NCI-H128 (cell line): ENCODE measurements around the gene JAK1.

Source experiments
- DNase-seq: peaks from one replicate; lab custom pipeline; 2025; ENCODE audit not compliant: unreplicated experiment; lab: John Stamatoyannopoulos, UW

Gene JAK1

DNA sequence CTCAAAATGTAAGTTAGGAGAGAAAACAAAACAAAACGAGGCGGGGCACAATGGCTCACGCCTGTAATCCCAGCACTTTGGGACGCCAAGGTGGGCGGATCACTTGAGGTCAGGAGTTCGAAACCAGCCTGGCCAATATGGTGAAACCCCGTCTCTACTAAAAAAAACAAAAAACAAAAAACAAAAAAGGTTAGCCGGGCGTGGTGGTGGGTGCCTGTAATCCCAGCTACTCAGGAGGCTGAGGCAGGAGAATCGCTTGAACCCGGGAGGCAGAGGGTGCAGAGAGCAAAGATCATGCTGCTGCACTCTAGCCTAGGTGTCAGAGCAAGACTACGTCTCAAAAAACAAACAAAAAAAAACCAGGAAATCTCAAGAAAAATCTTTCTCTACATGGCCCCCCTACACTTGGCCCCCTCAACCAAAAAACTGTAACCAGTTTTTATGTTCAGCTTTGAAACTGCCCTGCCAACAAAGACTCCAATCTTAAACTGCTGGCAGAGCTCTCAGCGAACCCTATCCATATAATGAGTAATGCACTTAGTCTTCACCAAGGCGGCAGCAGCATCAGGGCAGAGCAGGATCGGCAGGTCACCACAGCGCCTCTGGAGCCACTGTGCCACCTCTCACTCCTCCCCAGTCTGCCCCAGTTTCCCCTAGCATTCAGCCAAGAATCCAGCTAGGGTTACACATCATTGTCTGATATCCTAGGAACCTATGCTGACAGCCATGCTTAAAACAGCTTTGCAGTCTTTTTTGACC lies 71.7 kb downstream of the JAK1 start:
- DNase-seq, result no peak

DNA sequence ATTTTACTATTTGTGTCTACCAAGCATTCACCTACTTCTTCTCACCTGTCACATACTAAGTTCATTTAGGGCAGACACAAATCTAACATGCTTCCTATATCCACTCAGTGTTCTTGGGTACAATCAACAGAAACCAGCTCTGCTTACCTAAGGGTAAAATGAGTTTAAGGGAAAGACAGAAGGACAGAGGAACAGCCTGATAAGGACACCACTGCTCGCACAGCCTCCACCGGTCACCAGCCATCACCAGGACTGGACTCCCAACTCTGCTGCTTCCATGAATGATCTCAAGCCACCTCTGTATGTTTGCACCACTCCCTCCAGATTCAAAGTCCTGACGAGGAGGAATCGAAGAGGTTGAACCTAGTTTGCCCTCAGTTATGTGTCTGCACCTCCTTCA lies 72.4 kb downstream of the JAK1 start:
- no peak for DNase-seq

DNA sequence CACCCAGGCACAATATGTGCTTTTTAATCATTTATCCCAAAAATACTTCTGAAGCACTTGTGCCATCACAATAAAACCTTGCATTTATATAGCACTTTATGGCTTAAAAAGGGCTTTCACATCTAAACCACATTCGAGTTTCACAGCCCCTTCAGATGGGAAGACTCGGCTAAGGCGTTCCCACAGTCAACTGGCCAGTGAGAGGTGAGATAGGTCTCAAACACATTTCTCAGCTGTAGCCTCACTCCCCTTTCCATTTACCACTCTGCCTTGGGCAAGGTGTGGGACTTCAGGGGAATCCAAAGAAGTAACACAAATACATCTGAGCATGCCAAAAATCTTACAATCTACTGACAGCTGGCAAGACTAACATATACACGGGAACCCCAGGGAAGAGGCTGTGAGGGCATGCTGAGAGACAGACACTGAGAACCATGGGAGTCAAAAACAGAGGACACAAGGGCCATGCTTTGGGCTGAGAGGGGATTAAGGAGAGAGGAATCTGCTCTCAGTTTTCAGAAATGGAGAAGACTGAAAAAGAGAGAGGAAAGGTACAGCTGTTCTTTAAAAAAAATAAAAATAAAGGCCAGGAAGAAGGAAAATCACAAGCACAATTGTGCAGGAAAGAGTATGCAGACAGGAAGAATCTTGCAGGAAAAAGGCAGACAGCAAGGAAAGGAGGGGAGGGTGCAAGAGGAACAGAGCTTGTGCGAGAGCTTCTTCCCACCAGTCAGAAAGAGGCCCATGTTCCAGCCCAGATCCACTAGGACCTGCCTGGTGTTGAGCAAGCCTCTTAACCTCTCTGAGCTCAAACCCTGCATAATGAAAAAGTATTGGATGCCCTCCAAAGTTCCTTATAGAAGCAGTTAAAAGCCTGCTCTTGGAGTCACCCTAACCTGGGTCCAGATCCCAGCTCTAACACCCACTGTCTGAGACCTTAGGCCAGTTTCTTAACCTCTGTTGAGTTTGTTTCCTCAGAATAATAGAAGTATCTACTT lies 73.5 kb downstream of the JAK1 start:
- no peak for DNase-seq

DNA sequence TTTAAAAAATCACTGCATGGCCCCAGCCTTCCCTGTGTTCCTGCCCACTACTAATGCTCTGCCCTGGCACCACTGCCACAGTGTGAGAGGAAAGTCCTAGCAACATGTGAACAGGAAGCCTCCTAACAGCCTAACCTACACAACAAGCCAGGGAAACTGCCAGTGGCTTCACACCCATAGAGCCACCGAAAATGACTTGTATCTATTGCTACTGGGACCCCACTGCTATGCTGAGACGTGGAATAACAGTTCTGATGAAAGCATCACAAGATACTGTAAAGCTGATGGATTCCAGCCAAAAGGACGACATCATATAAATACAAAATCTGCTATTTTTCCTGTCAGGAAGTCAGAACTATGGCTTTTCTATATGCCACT lies 74.9 kb downstream of the JAK1 start:
- no peak for DNase-seq

DNA sequence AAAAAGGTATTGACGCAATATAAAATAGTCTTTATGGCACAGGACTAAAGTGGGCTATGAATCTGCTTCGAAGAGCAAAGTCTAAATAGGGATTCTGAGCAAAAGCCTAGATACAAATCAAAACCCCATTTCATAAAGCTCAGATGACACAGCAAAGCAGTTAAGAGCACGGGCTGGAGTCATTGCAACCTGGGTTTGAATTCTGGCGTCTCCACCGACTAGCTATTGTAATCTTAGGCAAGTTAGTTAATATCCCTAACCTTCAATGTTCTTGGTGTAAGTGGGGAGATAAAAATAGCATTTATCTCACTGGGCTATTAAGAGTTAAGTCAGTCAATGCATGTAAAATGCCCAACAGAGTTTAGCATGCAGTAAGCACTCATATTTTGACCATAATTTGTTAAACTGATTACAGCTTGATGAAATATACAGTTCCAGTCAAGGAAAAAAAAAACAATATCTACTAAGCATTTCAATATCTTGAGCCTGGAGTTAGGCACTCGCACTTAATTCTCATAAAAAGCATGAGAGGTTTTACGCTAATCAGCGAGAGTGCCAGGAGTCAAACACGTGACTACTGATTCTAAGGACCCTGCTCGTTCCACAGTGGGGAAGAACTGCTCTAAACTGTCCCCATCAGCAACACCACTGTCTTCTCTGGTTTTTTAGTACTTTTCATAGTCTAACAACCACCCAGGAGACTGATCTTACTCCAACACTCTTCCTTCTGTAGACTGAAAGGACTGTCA lies 75.5 kb downstream of the JAK1 start:
- DNase-seq, result no peak

DNA sequence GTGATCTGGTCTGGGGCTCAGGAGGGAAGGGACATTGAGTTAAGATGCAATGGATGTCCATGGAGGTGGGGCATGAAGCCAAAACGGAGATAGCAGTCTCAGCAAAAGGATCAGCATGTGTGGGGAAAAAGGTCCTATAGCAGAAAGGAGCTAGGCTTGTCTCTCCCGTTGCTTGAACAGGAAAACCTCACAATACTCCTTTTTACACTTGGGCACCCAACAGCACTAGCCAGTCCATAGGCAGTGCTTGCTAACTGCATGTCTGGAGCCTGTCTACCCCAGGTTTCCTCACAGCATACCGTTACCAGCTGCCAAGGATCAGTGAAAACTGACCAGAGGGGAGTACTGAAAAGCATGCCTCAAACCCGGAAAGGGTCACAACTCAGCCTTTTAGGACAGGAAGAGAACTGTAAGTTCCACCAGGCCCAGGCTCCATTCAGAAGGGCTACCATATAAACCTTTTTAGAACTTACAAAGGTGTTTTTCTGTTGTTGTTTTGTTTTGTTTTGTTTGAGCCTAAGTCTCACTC lies 78.6 kb downstream of the JAK1 start:
- no peak for DNase-seq

DNA sequence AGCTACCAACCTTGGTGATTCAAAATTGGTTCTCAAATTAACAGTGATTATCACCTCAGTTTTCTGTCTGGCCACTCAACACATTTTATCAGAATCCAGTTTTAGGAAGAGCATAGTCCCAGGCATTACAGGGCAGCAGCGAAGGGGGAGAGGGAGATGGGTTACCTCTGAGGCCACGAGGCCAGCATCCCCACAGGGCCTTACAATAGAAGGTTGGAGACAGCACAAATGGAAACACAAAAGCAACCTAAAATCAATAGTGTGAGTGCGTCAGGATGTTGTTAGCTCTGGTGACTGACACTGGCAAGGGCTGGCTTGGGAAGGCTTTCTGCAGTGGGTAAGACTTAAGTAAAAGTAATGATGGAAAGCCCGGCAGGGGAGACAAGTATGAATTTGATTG lies 79.5 kb downstream of the JAK1 start:
- DNase-seq, result no peak

DNA sequence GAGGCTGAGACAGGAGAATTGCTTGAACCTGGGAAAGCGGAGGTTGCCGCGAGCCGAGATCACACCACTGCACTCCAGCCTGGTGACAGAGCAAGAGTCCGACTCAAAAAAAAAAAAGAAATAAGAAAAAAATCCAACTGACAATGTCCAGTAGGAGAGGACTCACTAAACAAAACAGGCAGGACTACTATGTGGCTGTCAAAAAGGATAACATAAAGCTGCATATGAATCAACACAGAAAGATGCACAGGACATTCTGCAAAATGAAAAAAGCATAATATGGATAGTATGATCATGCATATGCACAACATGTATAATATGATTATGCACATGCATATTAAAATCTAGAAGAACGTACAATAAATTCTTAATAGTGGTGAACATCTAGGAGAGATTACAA lies 80.7 kb downstream of the JAK1 start:
- DNase-seq, result no peak

DNA sequence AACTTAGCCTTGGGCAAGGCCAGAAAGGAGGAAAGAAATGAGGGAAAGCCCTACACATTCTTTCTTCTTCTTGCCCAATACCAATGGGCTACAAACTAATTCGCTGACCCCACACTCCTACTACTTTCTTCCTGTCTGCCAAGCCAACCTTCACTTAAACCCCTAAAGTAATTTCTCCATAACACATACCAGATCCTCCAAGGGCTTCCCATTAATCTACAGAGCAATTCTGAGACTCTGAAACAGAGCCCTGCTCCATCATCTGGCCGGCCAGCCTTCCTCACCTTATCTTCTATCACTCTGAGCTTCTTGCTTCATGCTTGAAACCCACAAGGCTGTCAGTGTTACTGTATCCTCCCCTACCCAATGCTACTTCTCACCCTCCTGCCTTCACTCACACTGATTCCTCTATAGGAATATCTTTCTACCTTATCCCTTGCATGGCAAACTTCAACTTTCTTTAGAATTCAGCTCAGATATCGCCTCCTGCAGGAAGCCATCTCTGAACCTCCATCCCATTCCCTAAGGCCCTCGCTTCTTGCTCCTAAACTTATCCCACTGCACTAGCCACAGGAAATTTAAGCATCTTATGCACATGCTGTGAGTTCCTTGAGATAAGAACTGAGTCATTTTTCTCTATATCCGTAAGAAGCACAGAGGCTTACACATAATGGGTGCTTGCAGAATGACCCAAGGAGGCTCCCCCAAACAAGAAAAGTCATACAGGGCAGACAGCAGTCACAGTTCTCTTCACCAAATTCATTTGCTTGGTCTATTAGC lies 81.9 kb downstream of the JAK1 start:
- no peak for DNase-seq

DNA sequence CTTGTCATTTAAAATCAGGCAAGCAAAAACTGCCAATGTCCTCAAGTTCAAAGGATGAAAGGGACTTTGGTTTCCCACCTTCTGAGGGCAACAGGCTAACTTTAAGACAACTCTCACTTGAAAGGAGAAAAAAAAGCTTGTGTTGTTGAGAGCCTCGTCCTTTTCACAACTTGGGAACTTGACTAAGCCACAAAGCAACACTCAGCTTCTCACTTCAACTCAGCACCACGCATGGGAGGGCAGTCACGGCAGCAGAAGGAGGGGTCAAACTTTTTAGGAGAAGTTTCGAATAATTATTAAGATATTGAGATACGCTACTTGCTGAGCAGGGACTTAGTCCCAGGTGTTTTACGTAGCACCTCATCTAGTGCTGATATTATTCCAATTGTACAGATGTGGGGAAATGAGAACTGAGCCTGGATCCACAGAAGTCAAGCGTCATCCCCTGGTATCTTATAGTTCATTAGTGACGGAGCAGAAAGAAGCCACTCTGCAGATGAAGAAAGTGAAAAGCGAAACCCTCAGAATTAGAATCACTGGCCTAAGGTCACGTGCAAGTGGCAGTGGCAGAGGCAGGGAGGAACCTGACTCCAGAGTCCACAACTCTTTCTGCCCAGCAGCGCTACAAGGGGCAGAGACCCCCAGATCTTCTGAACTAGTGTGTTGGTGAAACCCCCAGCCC lies 83.6 kb downstream of the JAK1 start:
- DNase-seq, result no peak

DNA sequence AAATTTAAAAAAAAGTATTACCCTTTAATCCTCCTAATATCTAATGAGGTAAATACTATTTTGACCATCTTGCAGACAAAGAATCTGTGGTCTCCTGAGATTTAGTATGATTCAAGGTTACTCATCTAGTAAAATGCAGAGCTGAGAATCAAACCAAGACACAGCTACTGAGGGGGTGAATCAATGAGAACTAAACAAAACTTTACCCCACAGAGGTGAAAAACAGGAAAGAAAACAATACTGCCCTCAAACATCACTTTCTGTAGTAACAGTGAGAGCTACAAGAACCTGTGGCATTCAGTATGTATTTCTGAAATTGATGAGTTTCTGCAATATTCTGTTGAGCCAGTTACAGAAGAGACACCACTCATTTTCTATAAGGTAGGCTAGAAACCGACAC lies 85.1 kb downstream of the JAK1 start:
- no peak for DNase-seq

DNA sequence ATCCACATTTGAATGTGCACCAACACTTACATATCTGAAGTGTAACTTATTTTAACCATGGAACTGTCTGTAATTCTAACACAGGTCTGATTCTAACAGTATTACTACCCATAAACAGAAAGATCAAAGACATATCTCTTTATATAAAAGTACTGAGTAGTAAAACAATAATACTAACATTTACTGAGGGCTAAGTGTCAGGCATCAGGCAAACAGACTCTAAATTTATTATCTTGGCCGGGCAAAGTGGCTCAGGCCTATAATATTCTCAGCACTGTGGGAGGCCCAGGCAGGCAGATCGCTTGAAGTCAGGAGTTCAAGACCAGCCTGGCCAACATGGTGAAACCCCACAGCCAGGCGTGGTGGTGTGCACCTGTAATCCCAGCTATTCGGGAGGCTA lies 85.9 kb downstream of the JAK1 start:
- DNase-seq, result no peak

DNA sequence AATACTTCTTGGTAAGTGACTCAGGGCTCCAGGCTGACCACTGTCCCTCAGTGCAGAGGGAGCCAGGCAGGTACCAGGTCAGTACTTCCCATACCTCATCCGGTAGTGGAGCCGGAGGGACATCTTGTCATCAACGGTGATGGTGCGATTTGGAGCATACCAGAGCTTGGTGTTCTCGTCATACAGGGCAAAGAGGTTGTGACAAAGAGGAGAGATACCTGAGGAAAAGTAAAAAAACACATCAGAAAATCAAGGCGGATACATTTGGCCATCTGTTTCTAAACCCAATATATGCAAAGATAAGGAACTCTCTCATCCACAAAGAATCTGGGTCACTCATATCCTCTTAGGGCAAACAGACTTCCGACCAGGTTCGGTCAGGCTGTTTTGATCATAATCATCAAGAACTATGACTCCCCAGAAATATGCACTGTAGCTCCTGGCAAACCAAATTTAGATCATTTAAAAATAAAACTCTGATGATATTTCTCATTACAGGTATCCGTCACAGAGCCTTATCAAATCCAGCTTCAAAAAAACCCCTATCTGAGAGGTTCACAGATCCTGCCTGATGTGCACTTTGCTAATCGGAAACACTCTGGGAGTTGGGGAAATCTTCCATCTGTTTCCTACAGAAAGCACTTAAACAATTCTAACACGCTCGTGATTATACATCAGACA lies 87.3 kb downstream of the JAK1 start:
- no peak for DNase-seq

DNA sequence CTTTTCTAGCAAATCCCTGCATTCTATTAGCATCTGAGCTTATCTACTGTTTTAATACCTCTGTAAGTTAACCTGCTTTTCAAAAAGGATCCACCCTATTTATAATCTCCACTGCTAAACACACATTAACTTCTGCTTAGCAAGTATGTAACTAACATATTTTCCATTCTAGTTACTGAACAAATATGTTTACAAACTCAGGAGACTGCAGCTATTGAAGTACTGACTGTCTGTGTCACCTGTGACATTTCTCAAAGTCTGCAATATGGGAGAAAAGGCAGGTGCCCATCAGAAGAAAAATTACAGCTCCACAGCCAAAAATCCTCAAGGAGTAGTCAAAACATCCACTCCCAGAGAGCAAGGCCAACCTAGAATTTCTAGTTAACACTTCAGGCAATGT lies 88.3 kb downstream of the JAK1 start:
- DNase-seq, result no peak

DNA sequence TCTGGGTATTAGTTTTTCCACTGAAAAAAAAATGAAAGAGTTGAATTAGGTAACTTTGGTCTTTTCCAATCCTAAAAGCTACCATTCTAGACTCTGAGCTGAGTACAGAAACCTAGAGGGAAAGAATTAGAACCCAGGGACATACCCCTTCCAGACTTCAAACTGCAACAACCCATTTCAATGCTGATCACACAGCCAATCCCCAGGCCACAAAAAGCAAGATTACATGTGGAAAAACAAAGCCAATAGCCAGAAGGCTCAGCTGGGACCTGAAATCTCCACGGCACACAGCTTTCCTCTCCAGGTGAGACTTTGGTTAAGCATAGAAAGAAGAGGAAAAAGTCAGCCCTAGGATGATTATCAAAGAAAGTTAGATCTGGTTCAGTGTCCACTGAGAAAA lies 88.8 kb downstream of the JAK1 start:
- no peak for DNase-seq

DNA sequence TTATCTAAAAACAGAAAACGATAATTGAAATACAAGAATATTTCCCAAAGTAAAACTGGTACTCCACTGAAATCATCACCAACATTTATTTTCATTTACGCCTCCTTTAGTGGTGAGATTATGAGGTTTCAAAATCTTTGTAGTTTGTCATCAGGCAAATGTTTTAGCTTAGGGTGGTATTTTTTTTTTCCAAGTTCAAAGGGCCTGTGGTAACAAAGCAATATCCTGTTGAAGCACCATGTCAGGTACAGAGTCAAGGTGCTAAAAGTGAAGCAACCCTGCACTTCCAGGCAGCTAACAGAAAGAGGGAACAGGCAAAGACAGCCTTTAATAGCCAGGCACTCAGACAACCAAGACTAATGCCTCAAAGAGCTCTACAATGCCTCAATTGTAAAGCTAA lies 89.2 kb downstream of the JAK1 start:
- no peak for DNase-seq

DNA sequence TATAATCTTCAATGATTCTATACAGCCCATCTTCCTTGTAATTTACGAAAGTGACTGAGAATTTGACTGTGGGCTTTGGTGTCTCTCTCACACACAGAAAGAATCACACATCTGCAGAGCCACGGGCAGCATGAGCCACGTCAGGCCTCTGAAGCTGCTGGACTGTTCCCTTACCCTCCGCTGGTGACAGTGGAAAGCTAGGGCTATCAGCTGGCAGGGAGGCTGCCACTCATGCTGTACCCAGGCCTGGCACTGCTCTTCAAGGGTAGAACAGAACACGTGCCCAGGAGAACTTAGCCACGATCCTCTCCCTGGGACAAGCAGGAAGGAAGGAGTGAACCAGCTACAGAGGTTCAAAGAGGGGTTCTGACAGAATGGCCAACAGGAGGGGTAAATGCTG lies 90.7 kb downstream of the JAK1 start:
- no peak for DNase-seq

DNA sequence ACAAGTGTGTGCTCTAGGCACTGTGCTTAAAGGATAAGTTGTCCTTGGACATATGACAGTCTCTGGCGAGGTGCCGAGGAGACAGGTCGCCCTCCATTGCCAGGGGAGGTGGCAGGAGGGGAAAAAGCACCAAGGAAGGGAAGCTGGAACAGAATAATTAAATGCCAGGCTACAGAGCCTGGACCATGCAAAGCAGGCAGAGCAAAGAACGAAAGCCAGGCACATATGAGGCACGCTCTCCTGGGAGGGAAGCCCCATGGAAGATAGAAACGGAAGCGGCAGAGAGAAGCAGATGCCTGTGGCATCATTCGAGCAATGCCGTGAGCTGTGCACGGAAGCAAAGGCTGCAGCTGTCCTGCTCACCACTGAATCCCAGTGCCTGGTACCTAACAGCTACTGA lies 91.2 kb downstream of the JAK1 start:
- no peak for DNase-seq

DNA sequence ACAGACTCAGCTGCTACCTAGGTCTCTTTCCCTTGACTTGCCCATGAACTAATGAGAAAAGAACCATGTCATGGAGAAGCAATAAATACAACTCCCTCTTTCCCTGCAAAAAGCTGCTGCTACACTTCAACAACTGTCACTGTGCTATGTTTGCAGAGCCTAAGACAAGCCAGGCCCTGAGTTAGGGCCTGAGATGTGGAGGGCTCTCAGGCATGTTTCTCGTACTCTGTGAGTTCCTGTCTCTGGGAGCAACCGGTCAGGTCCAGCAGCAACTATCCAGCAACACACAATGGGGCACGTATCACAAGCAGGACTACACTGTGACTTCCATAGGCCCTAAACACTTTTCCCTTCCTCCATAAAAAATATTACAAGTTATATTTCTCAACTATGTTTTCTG lies 91.7 kb downstream of the JAK1 start:
- no peak for DNase-seq
